ENCODE data around the gene TXNDC2. TPM values are rescaled to one million over a fixed set of nuclear protein-coding genes. Genes with fewer than 3 reads are reported as not detected.

The TXNDC2 gene
- total and polyA plus RNA-seq, 4 donors, result under 0.01 to 0.09 TPM; not detected in 2

DNA sequence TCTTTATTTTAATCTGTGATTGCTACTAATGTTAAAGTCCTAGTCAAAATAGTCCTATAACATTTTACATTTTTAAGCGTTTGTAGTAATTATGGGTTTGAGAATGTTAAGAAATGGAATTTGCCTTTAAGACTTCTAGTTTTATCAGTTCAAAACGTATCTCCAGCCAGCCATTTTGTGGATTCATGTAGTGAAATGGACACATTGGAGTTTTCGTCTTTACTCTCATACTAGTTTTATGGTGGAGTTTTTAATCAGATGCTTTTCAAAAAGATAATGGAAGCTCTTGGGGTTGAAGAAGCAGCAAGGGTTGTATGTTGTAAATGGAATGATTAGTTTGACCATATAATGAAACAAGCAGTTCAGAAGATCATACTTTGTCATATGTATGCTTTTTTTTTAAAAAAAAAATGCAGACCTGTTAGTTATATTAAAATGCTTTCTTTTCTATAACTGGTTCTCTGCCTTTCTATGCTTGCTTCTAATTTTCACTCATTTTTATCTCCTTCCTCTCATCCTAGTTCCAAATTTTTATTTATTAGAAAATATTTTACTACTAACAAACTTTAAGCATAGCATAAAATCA, 44.6 kb downstream of the TXNDC2 start:
- TF ChIP-seq FOXA2 (IDR thresholded peaks at IDR 0.05), result no peak
- no peak for TF ChIP-seq HNF4A (conservative IDR thresholded peaks at IDR 0.05)
- TF ChIP-seq, protein P1, sequence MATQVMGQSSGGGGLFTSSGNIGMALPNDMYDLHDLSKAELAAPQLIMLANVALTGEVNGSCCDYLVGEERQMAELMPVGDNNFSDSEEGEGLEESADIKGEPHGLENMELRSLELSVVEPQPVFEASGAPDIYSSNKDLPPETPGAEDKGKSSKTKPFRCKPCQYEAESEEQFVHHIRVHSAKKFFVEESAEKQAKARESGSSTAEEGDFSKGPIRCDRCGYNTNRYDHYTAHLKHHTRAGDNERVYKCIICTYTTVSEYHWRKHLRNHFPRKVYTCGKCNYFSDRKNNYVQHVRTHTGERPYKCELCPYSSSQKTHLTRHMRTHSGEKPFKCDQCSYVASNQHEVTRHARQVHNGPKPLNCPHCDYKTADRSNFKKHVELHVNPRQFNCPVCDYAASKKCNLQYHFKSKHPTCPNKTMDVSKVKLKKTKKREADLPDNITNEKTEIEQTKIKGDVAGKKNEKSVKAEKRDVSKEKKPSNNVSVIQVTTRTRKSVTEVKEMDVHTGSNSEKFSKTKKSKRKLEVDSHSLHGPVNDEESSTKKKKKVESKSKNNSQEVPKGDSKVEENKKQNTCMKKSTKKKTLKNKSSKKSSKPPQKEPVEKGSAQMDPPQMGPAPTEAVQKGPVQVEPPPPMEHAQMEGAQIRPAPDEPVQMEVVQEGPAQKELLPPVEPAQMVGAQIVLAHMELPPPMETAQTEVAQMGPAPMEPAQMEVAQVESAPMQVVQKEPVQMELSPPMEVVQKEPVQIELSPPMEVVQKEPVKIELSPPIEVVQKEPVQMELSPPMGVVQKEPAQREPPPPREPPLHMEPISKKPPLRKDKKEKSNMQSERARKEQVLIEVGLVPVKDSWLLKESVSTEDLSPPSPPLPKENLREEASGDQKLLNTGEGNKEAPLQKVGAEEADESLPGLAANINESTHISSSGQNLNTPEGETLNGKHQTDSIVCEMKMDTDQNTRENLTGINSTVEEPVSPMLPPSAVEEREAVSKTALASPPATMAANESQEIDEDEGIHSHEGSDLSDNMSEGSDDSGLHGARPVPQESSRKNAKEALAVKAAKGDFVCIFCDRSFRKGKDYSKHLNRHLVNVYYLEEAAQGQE (IDR thresholded peaks at IDR 0.05), result no peak
- no peak for TF ChIP-seq FOXA1 (IDR thresholded peaks at IDR 0.05)
- TF ChIP-seq, protein P2, sequence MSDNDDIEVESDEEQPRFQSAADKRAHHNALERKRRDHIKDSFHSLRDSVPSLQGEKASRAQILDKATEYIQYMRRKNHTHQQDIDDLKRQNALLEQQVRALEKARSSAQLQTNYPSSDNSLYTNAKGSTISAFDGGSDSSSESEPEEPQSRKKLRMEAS (IDR thresholded peaks at IDR 0.05), result no peak
- TF ChIP-seq TAF1 (conservative IDR thresholded peaks at IDR 0.05), result no peak
- TF ChIP-seq EGR1 (IDR thresholded peaks at IDR 0.05; ENCODE audit: low read depth in 2 of 2), result no peak
- no peak for TF ChIP-seq GABPA (IDR thresholded peaks at IDR 0.05 in 1 of 2, conservative IDR thresholded peaks at IDR 0.05 in 1 of 2)
- TF ChIP-seq, protein P3, sequence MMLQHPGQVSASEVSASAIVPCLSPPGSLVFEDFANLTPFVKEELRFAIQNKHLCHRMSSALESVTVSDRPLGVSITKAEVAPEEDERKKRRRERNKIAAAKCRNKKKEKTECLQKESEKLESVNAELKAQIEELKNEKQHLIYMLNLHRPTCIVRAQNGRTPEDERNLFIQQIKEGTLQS (IDR thresholded peaks at IDR 0.05), result no peak
- no peak for TF ChIP-seq NR2F2 (IDR thresholded peaks at IDR 0.05)
- TF ChIP-seq YY1 (IDR thresholded peaks at IDR 0.05), result no peak
- no peak for TF ChIP-seq RXRA (IDR thresholded peaks at IDR 0.05)
- no peak for TF ChIP-seq SP1 (IDR thresholded peaks at IDR 0.05)
- TF ChIP-seq, protein P4, sequence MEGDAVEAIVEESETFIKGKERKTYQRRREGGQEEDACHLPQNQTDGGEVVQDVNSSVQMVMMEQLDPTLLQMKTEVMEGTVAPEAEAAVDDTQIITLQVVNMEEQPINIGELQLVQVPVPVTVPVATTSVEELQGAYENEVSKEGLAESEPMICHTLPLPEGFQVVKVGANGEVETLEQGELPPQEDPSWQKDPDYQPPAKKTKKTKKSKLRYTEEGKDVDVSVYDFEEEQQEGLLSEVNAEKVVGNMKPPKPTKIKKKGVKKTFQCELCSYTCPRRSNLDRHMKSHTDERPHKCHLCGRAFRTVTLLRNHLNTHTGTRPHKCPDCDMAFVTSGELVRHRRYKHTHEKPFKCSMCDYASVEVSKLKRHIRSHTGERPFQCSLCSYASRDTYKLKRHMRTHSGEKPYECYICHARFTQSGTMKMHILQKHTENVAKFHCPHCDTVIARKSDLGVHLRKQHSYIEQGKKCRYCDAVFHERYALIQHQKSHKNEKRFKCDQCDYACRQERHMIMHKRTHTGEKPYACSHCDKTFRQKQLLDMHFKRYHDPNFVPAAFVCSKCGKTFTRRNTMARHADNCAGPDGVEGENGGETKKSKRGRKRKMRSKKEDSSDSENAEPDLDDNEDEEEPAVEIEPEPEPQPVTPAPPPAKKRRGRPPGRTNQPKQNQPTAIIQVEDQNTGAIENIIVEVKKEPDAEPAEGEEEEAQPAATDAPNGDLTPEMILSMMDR (IDR thresholded peaks at IDR 0.05; ENCODE audit: low read depth, low read length, missing input control), result no peak
- Histone ChIP-seq H3K27me3 (ENCODE audit: control insufficient read depth in 4 of 4, insufficient read depth in 4 of 4, low read length in 3 of 4) (no peaks in the 10 kb centered on the region), H3K36me3 (ENCODE audit: control insufficient read depth in 4 of 4, insufficient read depth in 3 of 4, low read depth in 1 of 4, low read length in 3 of 4) (peaks cover 0 to 6% (median 0%) of the 10 kb centered on the region in 4 donors), H3K4me3 (ENCODE audit: low read depth in 1 of 3, low read length in 3 of 3) (no peak overlapping the region), H3K27ac (ENCODE audit: low read depth in 1 of 2, low read length in 2 of 2) (no peak overlapping the region), H3K9me3 (ENCODE audit: control insufficient read depth in 4 of 4, low read length in 3 of 4) (no peaks in the 10 kb centered on the region), H3K4me1 (ENCODE audit: control insufficient read depth in 4 of 4, insufficient read depth in 4 of 4, low read length in 3 of 4) (peaks cover 2 to 18% (median 11%) of the 10 kb centered on the region in 4 donors), H3K9ac (ENCODE audit: low read depth in 1 of 2, low read length in 2 of 2) (no peak overlapping the region)
- no peak for DNase-seq (ENCODE audit: low spot score)
- 89% methylated on average over 3 of the region's 3 CpGs for WGBS

DNA sequence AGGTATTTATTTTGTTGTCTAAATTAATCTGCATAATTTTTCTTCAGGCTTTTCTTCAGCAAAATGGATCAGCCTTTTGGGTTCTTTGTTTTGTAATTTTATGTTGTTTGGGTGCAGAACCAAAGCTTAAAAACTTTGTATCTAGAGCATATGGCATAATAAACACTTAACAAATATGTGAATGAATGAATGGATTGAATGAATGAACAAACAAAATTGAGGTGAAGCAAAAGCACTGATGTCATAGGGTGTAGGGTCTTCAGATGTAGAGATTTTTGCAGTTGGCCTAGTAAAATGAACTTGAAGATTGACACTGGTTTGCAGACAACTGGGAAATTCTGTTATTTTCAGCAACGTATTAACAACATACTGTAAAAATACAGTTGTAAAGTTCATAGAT, 45.4 kb downstream of the TXNDC2 start:
- Histone ChIP-seq H3K27me3 (ENCODE audit: control insufficient read depth in 4 of 4, insufficient read depth in 4 of 4, low read length in 3 of 4) (no peaks in the 10 kb centered on the region), H3K4me1 (ENCODE audit: control insufficient read depth in 4 of 4, insufficient read depth in 4 of 4, low read length in 3 of 4) (peaks cover 2 to 18% (median 8%) of the 10 kb centered on the region in 4 donors), H3K27ac (ENCODE audit: low read depth in 1 of 2, low read length in 2 of 2) (no peak overlapping the region), H3K4me3 (ENCODE audit: low read depth in 1 of 3, low read length in 3 of 3) (no peak overlapping the region), H3K9ac (ENCODE audit: low read depth in 1 of 2, low read length in 2 of 2) (no peak overlapping the region), H3K9me3 (ENCODE audit: control insufficient read depth in 4 of 4, low read length in 3 of 4) (no peaks in the 10 kb centered on the region), H3K36me3 (ENCODE audit: control insufficient read depth in 4 of 4, insufficient read depth in 3 of 4, low read depth in 1 of 4, low read length in 3 of 4) (peaks cover 0 to 6% (median 0%) of the 10 kb centered on the region in 4 donors)
- DNase-seq (ENCODE audit: low spot score), result no peak
- TF ChIP-seq HNF4G (IDR thresholded peaks at IDR 0.05), result no peak
- TF ChIP-seq, protein P1 (IDR thresholded peaks at IDR 0.05), result no peak
- WGBS, result 89% methylated on average over 1 of the region's 1 CpG

All from liver (tissue), 9 donors.